GM18502 (cell line): ENCODE results near the gene DENND11.
"Not testable (repeated sequence)": the region's sequence is repeated elsewhere in the genome, so short reads cannot be mapped to it uniquely, and the experiment has no call there.

Experiments
- ATAC-seq: cut with Tn5 transposase; IDR thresholded peaks from one replicate; pipeline ENCODE4 v1.9.1; 2021; ENCODE audit warnings: mild to moderate bottlenecking; ENCODE audit not compliant: unreplicated experiment, poor library complexity

DENND11 gene

DNA sequence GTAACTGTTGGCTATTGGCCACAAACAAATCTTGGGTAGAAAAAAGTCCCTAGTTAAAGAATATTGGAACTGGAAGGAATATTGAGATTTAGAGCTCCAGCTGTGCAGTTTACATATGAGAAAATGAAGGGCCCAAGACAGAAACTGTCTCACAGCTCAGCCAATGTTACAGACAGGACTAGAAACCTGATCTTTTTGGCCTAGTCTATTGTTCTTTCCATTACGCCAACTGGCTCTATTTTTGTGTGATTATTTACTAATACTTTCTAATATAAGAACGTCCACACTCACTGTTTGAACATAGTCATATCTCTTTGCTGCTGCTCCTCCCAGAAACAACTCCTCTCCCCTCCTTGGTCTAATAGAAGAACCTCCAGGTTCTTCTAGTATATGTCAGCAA, 7.4 kb upstream of the DENND11 start:
- ATAC-seq = no peak

DNA sequence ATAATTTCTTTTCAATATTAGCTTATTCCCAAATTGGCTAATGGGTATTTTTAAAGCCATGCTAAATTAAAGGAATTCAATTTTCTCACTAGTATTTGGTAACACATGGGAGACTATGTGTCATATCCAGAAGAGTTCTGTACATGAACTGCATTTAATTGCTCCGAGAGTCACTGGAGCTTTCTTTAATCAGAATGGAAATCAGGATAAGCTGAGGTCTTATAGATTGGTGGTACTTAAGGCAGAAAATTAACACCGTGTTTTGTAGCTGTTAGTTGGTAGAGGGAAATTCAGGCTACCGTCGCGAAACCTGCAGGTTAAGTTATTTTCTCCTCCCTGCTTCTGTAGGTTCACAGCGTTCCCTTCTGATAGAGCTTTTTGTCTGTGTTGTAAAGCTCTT, 6.4 kb upstream of the DENND11 start, which contains the start of gene WEE2:
TSS of gene WEE2 (plus strand) at position 3 of the 400 bp plus-strand sequence. CDS start 406 bp downstream, outside the sequence.
- no peak for ATAC-seq

DNA sequence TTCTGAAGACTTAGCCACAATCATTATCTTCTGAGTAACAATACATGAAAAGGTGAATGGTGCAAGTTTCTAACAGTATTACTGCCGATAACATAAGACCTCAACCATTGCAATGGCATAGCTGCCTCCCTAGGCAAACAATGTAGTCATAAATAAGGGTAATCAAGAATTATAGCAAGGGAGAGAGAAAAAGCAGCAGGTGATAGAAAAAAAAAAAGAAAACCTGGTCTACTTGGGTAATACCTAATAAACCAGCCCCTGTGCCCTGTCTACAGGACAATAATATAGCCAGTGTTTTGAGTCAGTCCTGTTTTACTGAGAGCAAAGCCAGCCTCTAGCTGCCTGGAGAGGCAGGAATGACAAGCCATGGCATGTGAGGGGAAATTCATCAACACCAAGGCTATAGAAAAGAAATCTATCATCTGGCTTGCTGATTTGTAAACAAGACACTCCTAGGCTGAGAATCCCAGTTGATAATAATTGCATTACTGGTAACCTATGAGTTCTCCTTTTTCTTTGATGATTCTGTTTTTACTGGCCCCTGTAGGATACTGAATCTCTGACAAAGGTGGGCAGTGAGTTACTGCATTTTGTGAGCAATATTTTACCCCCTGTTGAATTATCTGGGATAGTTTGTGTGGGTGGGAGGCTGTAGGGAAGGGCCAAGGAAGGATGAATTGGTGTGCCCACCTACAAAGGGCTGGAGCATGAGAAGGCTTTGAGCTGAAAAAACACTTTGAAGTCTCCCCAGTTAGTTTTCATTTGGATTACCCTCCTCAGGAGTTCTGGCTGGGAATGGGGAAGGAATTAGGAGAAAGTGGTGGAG, 4.5 kb upstream of the DENND11 start:
- ATAC-seq = no peak

DNA sequence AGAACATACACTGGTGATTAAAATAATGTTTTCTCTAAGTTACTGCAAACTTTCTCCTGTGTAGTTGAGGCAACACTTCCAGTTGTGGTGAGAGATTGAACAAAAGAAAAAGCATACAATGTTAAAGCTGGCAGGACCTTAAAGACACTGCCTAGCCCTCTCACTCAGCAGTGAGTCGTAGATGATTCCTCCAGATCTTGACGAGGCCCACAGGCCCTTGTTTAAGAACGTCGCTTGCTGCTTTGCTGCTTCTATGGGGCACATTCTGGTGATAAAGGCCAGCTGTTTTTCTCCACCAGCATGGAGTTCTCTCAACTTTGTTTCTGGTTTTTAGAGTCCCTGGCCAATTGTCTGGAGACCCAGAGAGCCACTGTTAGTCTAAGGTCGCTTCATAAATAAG, 2.8 kb upstream of the DENND11 start:
- no peak for ATAC-seq

DNA sequence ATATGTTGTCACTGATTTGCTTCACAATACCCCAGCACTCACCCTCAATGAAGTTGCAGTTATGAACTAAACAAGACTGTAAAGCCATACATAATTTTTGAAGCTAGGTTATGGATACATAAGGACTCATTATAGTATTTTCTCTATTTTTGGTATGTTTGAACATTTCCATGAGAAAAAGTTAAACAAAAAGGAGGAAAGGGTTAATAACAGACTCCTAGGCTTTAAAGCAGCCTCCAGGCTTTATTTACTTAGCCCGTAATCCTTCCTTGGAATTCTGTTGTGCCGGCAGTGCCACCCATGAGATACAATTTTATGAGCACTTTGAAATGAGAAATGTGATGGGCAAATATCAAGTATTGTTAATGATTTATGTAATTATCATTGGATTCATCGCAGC, 2.1 kb upstream of the DENND11 start:
- no peak for ATAC-seq

DNA sequence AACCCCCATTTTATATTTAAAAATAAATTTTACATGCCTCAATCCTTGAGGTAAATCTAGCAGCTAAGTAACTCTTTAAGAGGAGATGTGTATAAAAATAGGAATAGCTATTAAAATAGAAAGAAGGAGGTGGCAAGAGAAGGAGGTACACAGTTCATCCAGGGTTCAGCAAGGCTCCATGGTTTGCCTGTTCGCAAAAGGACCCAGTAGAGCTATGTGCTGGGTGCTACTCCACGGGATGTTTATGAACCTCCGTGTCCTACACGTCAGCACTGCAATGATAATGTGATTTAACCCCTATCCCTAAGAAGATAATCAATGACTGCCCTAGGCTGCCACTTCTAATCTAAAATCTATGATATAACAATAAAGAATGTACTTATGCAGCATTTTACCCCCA, 926 bp upstream of the DENND11 start:
- no peak for ATAC-seq

DNA sequence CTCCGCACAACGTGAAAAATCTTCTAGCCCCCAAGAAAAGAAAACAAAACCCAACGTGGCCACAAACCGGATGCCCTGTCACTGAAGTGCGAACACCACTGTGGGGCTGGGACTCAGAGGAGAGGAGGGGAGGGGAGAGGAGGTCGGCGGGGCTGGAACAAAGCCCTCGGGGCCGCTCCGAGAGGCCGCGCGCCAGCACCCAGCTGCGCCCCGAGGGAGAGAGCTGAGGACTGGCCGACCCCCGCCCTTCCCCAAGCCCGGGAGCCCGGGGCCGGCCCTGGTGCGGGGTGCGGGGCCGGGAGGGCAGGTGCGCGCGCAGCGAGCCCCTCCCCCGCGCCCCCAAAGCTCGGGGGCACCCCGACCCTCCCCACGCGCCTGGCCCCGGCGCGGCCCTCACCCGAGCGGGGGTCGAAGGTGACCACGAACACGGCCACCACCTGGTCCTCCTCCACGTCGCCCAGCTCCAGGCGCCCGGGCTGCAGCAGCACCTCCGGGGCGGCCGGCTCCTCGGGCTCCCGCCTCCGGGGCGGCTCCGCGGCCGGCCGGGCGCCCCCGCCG, 398 bp downstream of the DENND11 start:
- peak; percentile 75 for ATAC-seq

DNA sequence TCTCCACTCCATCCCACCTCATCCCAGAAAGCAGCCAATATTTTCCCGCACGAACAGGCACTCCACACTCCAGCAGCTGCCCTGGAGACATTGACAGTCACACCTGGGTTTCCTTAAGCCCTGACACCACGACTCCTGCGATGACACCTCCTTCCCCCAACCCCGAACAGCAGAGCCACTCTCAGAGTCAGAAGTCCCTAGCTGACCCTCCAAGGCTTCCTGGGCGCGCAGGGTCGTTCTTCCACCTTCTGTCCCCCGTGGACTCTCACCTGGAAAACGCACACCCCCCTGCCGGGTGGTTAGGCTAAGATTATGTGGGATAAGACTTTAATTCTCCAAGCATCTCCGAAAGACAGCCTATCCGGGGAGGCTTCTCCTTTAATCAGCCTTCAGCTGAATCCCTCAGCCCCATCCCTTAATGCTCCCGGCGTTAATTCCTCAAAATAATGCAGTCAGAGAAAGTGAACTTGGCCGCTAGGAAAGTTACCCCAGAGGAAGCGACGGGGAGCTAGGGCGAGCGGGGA, 1.1 kb downstream of the DENND11 start:
- ATAC-seq = no peak

DNA sequence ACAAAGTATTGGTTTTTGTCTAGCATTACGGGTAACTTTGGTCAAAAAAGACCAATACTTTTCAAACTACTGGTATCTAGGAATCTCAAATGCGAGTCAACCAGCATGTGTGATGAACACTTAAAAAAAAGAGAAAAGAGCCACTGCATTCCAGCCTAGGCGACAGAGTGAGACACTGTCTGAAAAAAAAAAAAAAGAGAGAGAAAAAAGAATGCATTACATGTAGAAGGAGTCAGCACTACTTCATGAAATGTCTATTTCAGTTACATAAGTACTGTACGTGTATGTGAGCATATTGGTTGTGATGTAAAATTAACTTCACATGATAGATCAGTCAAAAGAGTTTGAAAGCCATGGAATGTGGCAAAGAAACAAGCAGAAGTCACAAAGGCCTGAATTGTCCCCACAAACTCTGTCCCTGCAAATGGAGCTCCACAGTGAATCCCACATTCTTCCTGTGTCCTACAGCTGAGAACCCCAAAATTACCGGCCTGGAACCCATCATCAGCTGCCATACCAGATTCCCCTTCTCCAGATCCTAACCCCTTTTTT, 1.6 kb downstream of the DENND11 start:
- no peak for ATAC-seq

DNA sequence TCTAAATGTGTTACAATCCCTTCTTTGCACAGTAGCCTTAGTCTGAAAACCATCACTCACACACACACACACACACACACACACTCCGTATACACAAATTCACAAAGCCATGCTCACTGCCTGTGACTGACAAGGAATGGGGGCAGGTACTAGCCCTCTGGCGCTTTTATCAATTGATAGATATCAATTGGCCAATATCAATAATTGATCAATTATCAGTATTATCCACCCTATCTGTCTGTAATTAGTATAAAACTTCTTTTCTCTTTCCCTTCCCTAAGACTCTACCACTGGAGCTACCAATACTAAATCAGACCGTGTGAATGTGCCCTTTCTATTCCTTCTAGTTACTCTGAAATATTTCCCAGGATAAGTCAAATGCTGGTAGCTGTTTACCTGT, 2.1 kb downstream of the DENND11 start:
- no peak for ATAC-seq

DNA sequence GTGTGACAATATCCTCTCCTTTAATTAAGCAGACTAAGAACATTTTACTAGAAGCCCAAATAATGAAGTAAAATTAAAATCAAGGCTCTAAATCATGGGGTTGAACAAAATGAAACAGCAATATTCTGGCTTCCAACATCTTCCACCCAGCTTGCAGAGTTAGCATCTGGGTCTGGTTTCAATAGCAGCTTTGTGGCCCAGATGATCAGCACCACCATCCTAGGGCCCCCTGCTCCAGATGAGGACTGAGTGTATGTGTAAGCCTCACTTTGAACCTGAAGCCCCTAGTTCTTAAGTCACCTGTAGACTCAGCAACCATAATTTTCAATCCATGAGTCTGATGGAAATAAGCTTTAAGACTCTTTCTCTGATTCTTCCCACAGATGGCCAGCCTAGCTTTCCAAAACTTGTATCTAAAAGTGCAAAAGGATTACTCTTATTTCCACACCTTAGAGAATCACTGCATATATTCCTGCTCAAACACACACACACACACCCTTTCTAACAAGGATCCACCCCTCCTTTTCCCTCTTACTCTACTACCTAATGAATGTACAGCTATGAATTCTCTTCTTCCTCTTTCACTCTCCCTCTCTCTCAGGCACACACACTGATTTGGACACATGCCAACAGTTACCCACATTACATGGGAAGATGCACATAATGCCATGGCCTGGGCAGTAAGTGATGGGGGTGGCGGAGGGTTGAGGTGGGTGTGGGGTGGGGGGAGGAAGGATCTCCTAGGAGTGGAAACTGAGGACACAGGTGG, 3.5 kb downstream of the DENND11 start:
- ATAC-seq = no peak

DNA sequence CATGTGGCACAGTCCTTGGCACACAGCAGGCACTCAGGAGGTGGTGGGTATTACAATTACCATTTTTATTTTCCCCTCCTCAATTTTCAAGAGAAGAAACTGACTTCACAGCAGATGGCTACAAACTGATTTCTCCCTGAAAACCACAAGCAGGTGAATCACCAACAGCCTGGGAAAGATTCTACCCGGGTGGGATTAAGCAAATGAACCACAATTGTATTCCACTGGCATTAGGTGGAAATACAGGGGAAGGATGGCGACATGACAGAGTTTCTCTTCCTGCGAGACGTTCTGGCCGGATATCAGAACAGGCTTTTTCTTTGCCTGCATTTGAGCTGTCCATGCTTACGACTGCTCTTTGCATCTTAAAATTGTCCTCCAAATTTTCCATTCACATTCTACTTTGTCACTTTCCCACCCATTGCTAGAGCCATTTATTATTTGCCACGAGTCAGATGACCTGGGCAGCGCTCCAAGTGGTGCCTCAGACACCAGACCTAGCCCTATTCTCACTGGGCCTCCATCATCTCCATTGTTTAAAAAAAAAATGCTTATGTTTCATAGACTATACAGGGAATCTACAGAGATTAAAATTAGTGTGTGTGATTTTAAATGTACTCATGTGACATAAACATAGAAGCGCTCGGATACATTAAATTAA, 4.6 kb downstream of the DENND11 start:
- no peak for ATAC-seq

DNA sequence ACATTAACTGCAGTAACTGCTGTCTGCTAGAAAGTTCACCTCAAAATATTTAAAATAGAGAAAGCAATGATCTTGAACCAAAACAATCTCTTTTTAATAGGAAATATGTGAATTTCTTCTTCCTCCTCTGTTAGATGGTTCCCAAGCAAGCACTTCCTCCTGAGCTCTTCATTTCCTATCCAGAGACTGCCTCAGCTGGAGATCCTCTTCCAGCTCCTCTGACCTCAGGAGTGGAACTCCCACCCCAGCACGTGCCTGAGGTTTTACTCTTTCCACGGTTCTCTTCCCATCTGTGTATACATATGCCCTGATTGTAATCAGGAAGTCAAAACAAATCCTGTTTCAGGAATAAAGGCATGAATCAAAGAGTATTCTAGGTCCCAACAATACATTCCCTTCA, 5.6 kb downstream of the DENND11 start:
- no peak for ATAC-seq

DNA sequence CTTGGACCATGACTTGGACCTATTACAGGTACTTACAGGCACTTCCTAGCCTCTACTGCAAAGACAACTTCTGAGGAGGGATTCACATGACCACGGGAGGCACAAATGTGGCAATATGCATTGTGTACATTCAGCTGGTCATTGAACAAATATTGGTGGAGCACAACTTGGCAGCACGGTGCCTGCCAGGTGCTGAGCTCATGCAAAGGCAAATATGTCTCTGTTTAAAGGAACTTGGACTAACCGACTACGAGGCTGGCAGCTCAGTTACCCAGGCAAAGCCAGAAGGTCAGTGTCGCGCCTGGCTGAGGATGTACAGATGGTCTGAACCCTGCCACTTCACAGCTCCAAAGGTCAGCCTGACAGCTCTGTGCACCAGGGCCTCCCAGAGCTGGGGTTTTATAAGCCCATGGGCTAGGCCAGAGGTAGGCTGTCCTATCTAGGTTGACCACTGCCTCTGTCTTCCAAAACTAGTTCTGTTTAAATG, 6.1 kb downstream of the DENND11 start:
- ATAC-seq = no peak

DNA sequence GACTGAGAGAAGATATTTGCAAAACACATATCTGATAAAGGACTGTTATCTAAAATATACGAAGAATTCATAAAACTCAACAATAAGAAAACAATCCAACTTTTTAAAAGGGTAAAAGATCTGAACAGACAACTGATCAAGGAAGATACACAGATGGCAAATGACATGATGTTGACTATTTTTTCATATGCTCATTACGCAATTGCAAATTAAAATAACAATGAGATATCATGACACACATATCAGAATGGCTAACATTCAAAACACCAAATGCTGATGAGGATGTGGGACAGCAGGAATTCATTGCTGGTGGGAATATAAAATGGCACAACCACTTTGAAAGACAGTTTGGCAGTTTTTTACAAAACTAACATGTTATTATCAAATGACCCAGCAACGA, 8.9 kb downstream of the DENND11 start:
- ATAC-seq = no peak

DNA sequence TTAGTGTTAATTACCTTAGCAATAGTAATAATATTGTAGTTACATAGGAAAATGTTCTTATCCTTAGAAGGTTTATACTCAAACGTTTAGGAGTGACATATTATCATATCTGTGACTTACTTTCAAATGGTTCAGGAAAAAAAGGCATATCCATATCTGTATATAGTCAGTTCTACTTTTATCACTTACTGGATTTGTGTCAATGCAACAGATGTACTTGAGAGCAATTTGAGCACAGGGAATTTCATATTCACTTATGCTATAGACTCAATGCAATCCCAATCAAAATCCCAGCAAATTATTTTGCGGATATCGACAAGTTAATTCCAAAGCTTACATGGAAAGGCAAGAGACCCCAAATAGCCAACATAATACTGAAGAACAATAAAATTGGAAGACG, 10.0 kb downstream of the DENND11 start:
- no peak for ATAC-seq

DNA sequence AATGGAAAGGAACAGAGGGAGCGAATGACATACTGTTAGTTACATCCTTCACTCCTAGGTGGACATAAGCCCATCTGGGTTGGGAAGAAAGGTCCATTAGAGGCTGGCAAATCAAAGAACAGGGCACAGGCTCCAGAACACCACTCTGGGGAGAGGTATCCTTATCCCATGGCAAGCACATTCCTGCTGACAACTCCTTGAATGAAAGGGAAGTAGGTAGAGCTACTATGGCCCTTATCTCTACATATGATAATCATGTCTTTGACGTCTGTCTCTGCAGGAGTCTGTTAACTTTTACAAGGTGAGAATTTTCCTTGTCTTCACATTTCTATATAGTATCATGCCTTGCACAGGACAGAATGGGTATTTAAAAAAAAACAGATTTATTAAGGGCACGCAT, 10.4 kb downstream of the DENND11 start:
- ATAC-seq = no peak

DNA sequence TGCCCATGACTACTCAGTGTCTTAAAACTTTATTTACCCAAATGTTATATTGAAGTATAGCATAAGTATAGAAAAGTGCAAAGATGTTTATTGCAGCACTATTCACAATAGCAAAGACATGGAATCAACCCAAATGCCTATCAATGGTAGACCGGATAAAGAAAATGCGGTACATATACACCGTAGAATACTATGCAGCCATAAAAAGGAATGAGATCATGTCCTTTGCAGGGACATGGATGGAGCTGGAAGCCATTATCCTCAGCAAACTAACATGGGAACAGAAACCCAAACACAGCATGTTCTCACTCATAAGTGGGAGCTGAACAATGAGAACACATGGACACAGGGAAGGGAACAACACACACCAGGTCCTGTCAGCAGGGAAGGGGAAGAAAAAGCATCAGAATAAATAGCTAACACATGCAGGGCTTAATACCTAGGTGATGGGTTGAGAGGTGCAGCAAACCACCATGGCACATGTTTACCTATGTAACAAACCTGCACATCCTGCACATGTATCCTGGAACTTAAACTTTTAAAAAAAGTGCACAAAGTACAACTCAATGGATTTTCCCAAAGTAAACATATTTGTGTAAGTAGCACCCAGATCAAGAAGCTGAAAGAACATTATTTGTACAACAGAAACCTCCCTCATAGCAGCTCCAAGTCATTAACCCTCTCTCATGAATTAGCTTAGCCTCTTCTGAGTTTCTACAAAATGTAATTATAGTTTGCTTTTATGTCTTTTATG, 12.7 kb downstream of the DENND11 start:
- ATAC-seq = not testable (repeated sequence)

DNA sequence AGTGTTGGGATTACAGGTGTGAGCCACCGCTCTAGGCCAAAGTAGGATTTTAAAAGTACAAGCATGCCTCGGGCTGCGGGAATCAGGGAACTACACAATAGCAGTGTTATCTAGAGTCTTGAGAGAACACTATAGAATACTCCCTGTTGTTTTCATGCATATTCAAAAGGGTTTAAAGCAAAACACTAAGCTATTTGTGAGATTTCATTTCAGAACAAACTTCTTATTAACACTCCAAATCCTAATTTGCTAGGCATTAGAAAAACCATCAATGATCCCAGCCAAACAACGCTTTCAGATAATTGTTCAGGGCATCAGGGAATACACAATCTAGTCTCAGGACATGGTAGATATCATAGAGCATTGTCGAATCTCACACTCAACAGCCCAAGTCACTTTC, 13.9 kb downstream of the DENND11 start:
- no peak for ATAC-seq
